ENCODE measurements around the gene C1orf35. TPM values are rescaled to one million over a fixed set of nuclear protein-coding genes. Genes with fewer than 3 reads are reported as not detected.

The C1orf35 gene
- total and polyA plus RNA-seq, 2 of the 4 experiments (the other 2 are of a cell fraction), result 4.3 to 13.0 TPM

- Histone ChIP-seq H3K27ac (ENCODE audit: insufficient read depth, low read length) (no peak overlapping the region), H4K91ac (ENCODE audit: insufficient read depth, low read depth, low read length) (no peak overlapping the region), H3K9me1 (ENCODE audit: insufficient read depth, low read length) (peaks cover 24% of the 10 kb centered on the region), H3K4me1 (ENCODE audit: control insufficient read depth, insufficient read depth, low read length) (peaks cover 22% of the 10 kb centered on the region), H3K79me1 (ENCODE audit: low read depth in 1 of 2, low read length in 2 of 2) (peaks cover 0 to 73% of the 10 kb centered on the region in 2 experiments; a peak in 2 of 4 replicates), H2AK9ac (replicated peaks; ENCODE audit: low read depth, low read length, poor library complexity) (no peak overlapping the region), H2AK5ac (ENCODE audit: low read depth, low read length) (no peak overlapping the region), H3K4ac (ENCODE audit: low read depth, low read length) (no peak overlapping the region), H4K5ac (ENCODE audit: low read depth, low read length) (no peak overlapping the region), H2BK15ac (ENCODE audit: low read depth, low read length) (no peak overlapping the region), H2BK20ac (ENCODE audit: low read depth, low read length) (no peak overlapping the region), H3K36me3 (ENCODE audit: control insufficient read depth, insufficient read depth, low read length) (peaks cover 15% of the 10 kb centered on the region), H3K9me3 (ENCODE audit: control insufficient read depth, insufficient read depth, low read length) (no peaks in the 10 kb centered on the region), H4K8ac (ENCODE audit: low read depth in 2 of 2, low read length in 2 of 2) (no peak overlapping the region), H3K27me3 (ENCODE audit: control insufficient read depth, insufficient read depth, low read length) (no peaks in the 10 kb centered on the region), H2BK5ac (ENCODE audit: low read depth, low read length, poor library complexity, severe bottlenecking) (no peak overlapping the region), H3K56ac (ENCODE audit: extremely low read depth, insufficient read depth, low read length) (no peak overlapping the region), H2AFZ (replicated peaks; ENCODE audit: low read length, poor library complexity) (no peak overlapping the region), H3K4me2 (ENCODE audit: low read depth, low read length) (no peak overlapping the region), H4K20me1 (ENCODE audit: insufficient read depth, low read length) (peaks cover 67% of the 10 kb centered on the region), H3K23ac (ENCODE audit: low read depth, low read length) (no peak overlapping the region), H2BK120ac (ENCODE audit: low read depth, low read length) (no peak overlapping the region), H3K14ac (replicated peaks; ENCODE audit: low read depth, low read length) (no peak overlapping the region), H3K4me3 (ENCODE audit: insufficient read depth, low read depth, low read length) (no peak overlapping the region), H3K18ac (ENCODE audit: low read depth, low read length) (no peak overlapping the region), H3K9ac (ENCODE audit: low read depth, low read length) (no peak overlapping the region)
- DNase-seq (no peak), ATAC-seq (ENCODE audit: low read depth) (no peak)
- BruUV-seq (replicated peaks), result no TSS peak
- POLR2A ChIA-PET (ENCODE audit: unreplicated experiment), result no interaction called here
- in situ Hi-C loops (cut with MboI; ENCODE audit: low sequenced_read_pairs) (no loop called here), intact Hi-C loops (cut with micrococcal nuclease) (loop anchor here (5.0 kb wide), 1 partner anchor 42 kb away; the partner anchor contains the start of gene C1orf35), dilution Hi-C loops (cut with HindIII; ENCODE audit: low sequenced_read_pairs, unreplicated experiment) (no loop called here)
- WGBS, 2 experiments (ENCODE audit: extremely low coverage in 2 of 2, insufficient read length in 1 of 2), result 80% methylated on average over 2 of the region's 16 CpGs; no CpG with 5 or more reads in 1 of the 2 experiments
- CTCF ChIA-PET, result no interaction called here
- TF ChIP-seq MAFK (IDR thresholded peaks at IDR 0.05; ENCODE audit: low read depth, low read length) (no peak), SMC3 (IDR thresholded peaks at IDR 0.05; ENCODE audit: low read depth, low read length) (no peak), RFX5 (IDR thresholded peaks at IDR 0.05; ENCODE audit: low read depth, low read length) (no peak), RCOR1 (IDR thresholded peaks at IDR 0.05; ENCODE audit: insufficient replicate concordance, low read length) (no peak), USF2 (IDR thresholded peaks at IDR 0.05; ENCODE audit: low read depth, low read length) (no peak), RAD21 (IDR thresholded peaks at IDR 0.05; ENCODE audit: low read length) (no peak), CTCF (conservative IDR thresholded peaks at IDR 0.05; ENCODE audit: low read depth, low read length) (no peak), CEBPB (IDR thresholded peaks at IDR 0.05; ENCODE audit: low read depth, low read length) (no peak), FOS (IDR thresholded peaks at IDR 0.05; ENCODE audit: low read depth, low read length) (no peak), MXI1 (IDR thresholded peaks at IDR 0.05; ENCODE audit: borderline replicate concordance, low read depth, low read length) (no peak), NFE2L2 (IDR thresholded peaks at IDR 0.05; ENCODE audit: low read depth, low read length) (no peak), BHLHE40 (IDR thresholded peaks at IDR 0.05; ENCODE audit: low read depth, low read length) (no peak), CHD1 (IDR thresholded peaks at IDR 0.05; ENCODE audit: low read depth, low read length) (no peak), ELK1 (IDR thresholded peaks at IDR 0.05; ENCODE audit: borderline replicate concordance, low read depth, low read length) (no peak), POLR2A (IDR thresholded peaks at IDR 0.05; ENCODE audit: low read depth, low read length) (no peak)
Measured at GRCh38 chr1:228144193-228144992, 41.3 kb upstream of the C1orf35 start.

Data from IMR-90 (cell line).